ENCODE results near the gene SNAPC5. TPM values are rescaled to one million over a fixed set of nuclear protein-coding genes. Genes with fewer than 3 reads are reported as not detected.

Gene SNAPC5
- total and polyA plus RNA-seq, 2 of the 8 experiments (the other 6 are each of a cell fraction or from before 2014, with no cell fraction given), result 18.7 to 23.1 TPM

GRCh38 chr15:66545255-66545654, 47.7 kb upstream of the SNAPC5 start:
- Histone ChIP-seq H2BK120ac (replicated peaks; ENCODE audit: low read depth, low read length) (no peak overlapping the region), H3K4me1 (replicated peaks in 1 of 4; ENCODE audit: control insufficient read depth in 3 of 4, insufficient read depth in 4 of 4, low read length in 3 of 4) (no peaks in the 10 kb centered on the region), H4K20me1 (replicated peaks in 1 of 2; ENCODE audit: control insufficient read depth in 1 of 2, insufficient read depth in 2 of 2, low read length in 2 of 2) (peaks cover 1 to 3% of the 10 kb centered on the region in 2 experiments), H3K56ac (replicated peaks; ENCODE audit: insufficient read length, low read depth, low read length) (no peak overlapping the region), H3K79me1 (ENCODE audit: low read depth, low read length) (no peaks in the 10 kb centered on the region), H3K27me3 (replicated peaks in 1 of 4; ENCODE audit: control insufficient read depth in 3 of 4, extremely low read depth in 1 of 4, insufficient read depth in 3 of 4, low read length in 3 of 4) (no peaks in the 10 kb centered on the region), H3K27ac (ENCODE audit: low read depth, low read length) (no peak overlapping the region), H3K14ac (ENCODE audit: insufficient read length) (no peak overlapping the region), H2BK15ac (ENCODE audit: low read length) (no peak overlapping the region), H3K4me3 (ENCODE audit: extremely low read depth in 1 of 4, insufficient read depth in 2 of 4, low read depth in 3 of 4, low read length in 4 of 4) (no peak overlapping the region), H2BK12ac (ENCODE audit: low read depth, low read length) (no peak overlapping the region), H4K5ac (ENCODE audit: insufficient read length, low read depth, low read length) (no peak overlapping the region), H2BK5ac (ENCODE audit: low read depth, low read length) (no peak overlapping the region), H3K23me2 (ENCODE audit: low read depth, low read length) (no peaks in the 10 kb centered on the region), H3K36me3 (ENCODE audit: control insufficient read depth in 2 of 4, insufficient read depth in 4 of 4, low read length in 3 of 4) (peaks cover 0 to 33% (median 20%) of the 10 kb centered on the region in 4 experiments; a peak in 5 of 8 replicates), H3K23ac (ENCODE audit: insufficient read length) (no peak overlapping the region), H3K4ac (replicated peaks; ENCODE audit: insufficient read length, low read depth, low read length) (no peak overlapping the region), H3K79me2 (ENCODE audit: control insufficient read depth in 1 of 2, insufficient read depth in 2 of 2, low read length in 2 of 2) (no peaks in the 10 kb centered on the region), H3K9ac (replicated peaks in 1 of 4; ENCODE audit: extremely low read depth in 1 of 4, low read depth in 3 of 4, low read length in 3 of 4) (no peak overlapping the region), H2BK20ac (ENCODE audit: low read length) (no peak overlapping the region), H3K9me3 (ENCODE audit: insufficient read depth in 2 of 2, low read depth in 1 of 2, low read length in 1 of 2) (no peaks in the 10 kb centered on the region), H2AK5ac (ENCODE audit: low read depth, low read length) (no peak overlapping the region), H4K8ac (ENCODE audit: extremely low read depth, insufficient read depth, low read length) (no peak overlapping the region), H2AFZ (ENCODE audit: low read length) (no peak overlapping the region), H3K4me2 (ENCODE audit: insufficient read depth in 1 of 2, low read depth in 2 of 2, low read length in 2 of 2) (no peak overlapping the region), H4K91ac (replicated peaks; ENCODE audit: insufficient read length, low read length) (no peak overlapping the region), H3K18ac (ENCODE audit: extremely low read depth, low read length) (no peak overlapping the region)
- peak; percentile 39; the same call in 1 of the 2 replicates for TF ChIP-seq MAFK (IDR thresholded peaks at IDR 0.05; ENCODE audit: low read depth, low read length)
- TF ChIP-seq ATF2 (IDR thresholded peaks at IDR 0.05; ENCODE audit: low read length), result no peak
- FAIRE-seq (no peak), DNase-seq (ENCODE audit: low read depth in 1 of 2, low spot score in 2 of 2) (no peak)
- 95% methylated on average over 1 of the region's 1 CpG; no CpG with 5 or more reads in 1 of the 2 experiments for WGBS, 2 experiments (ENCODE audit: extremely low coverage in 1 of 2, insufficient coverage in 1 of 2, insufficient read length in 1 of 2, insufficient replicate concordance in 2 of 2, low coverage in 1 of 2, low lambda C conversion rate in 2 of 2, missing lambda C conversion rate in 1 of 2)
- ChIA-PET POLR2A (ENCODE audit: partially characterized antibody) (interaction anchor here (0.8 to 1.3 kb wide), 3 partner anchors 13 to 142 kb away, joined by 3 to 5 read pairs (median 3); no protein-coding TSS in a partner anchor), CTCF (ENCODE audit: partially characterized antibody) (no interaction called here)
